GM23248 (cell line): ENCODE measurements around the gene OR9Q2. TPM values are rescaled to one million over a fixed set of nuclear protein-coding genes. Genes with fewer than 3 reads are reported as not detected.
"Not testable (repeated sequence)": the region's sequence is repeated elsewhere in the genome, so short reads cannot be mapped to it uniquely, and the experiment has no call there.

Source experiments
- DNase-seq: peaks from one replicate; pipeline ENCODE4 v3.0.0-alpha.2; 2015
- H2AFZ ChIP-seq: fragments of 200-600 bp; sonication (generic); 2 replicates; pipeline ENCODE4 v1.6.1; 2016; ENCODE audit warnings: antibody characterized with exemption
- H3F3A ChIP-seq: fragments of 200-600 bp; sonication (generic); 2 replicates; pipeline ENCODE4 v1.6.1; 2016; ENCODE audit warnings: mild to moderate bottlenecking, antibody characterized with exemption, mixed run types; ENCODE audit not compliant: insufficient read depth
- H3K27ac ChIP-seq: fragments of 200-600 bp; sonication (generic); 2 replicates; pipeline ENCODE4 v1.5.1; 2016; ENCODE audit warnings: mild to moderate bottlenecking
- H3K27me3 ChIP-seq: fragments of 200-600 bp; sonication (generic); replicated peaks from 2 replicates; pipeline ENCODE4 v1.6.1; 2016; ENCODE audit warnings: mild to moderate bottlenecking; ENCODE audit not compliant: insufficient read depth
- H3K36me3 ChIP-seq: fragments of 200-600 bp; sonication (generic); 2 replicates; pipeline ENCODE4 v1.6.1; 2016; ENCODE audit warnings: low read depth, mild to moderate bottlenecking
- H3K4me1 ChIP-seq: fragments of 200-600 bp; sonication (generic); 2 replicates; pipeline ENCODE4 v1.6.1; 2016; ENCODE audit warnings: mild to moderate bottlenecking; ENCODE audit not compliant: insufficient read depth
- H3K4me2 ChIP-seq: fragments of 200-600 bp; sonication (generic); one replicate; pipeline ENCODE4 v1.6.1; 2016; ENCODE audit warnings: mild to moderate bottlenecking; ENCODE audit not compliant: unreplicated experiment
- H3K4me3 ChIP-seq: fragments of 200-600 bp; sonication (generic); 2 replicates; pipeline ENCODE4 v1.5.1; 2016; ENCODE audit warnings: mild to moderate bottlenecking
- H3K79me2 ChIP-seq: fragments of 200-600 bp; sonication (generic); 2 replicates; pipeline ENCODE4 v1.6.1; 2016; ENCODE audit warnings: mild to moderate bottlenecking; ENCODE audit not compliant: insufficient read depth
- H3K9ac ChIP-seq: fragments of 200-600 bp; sonication (generic); 2 replicates; pipeline ENCODE4 v1.6.1; 2016; ENCODE audit warnings: mild to moderate bottlenecking
- H3K9me2 ChIP-seq: fragments of 200-600 bp; sonication (generic); 2 replicates; pipeline ENCODE4 v1.6.1; 2016; ENCODE audit warnings: mixed run types, mild to moderate bottlenecking, moderate library complexity; ENCODE audit not compliant: insufficient read depth
- H3K9me3 ChIP-seq: fragments of 200-600 bp; sonication (generic); one replicate; pipeline ENCODE4 v1.6.1; 2017; ENCODE audit warnings: low read depth
- H4K20me1 ChIP-seq: fragments of 200-600 bp; sonication (generic); 2 replicates; pipeline ENCODE4 v1.6.0; 2016; ENCODE audit not compliant: insufficient read depth
- EZH2 ChIP-seq: fragments of 200-600 bp; sonication (generic); IDR thresholded peaks from 2 replicates; pipeline ENCODE4 v1.6.1; 2018; ENCODE audit warnings: antibody characterized with exemption, mild to moderate bottlenecking; ENCODE audit not compliant: insufficient read depth, poor library complexity, severe bottlenecking
- EZH2phosphoT487 ChIP-seq: fragments of 200-600 bp; sonication (generic); IDR thresholded peaks from 2 replicates; pipeline ENCODE4 v1.6.1; 2018; ENCODE audit warnings: antibody characterized with exemption, moderate library complexity, mild to moderate bottlenecking, low read depth; ENCODE audit not compliant: insufficient read depth
- WGBS, 2 experiments: methylation state at CpG; one replicate each; pipeline ENCODE4 v1.1.6; 2015 to 2017; ENCODE audit warnings: low lambda C conversion rate in 2 of 2, low coverage in 1 of 2; ENCODE audit errors: missing lambda C conversion rate in 2 of 2; 5-methylcytosine and 5-hydroxymethylcytosine counted together
- in situ Hi-C: fragments of 300-500 bp; cut with MboI; formaldehyde crosslinking; loops from 2 replicates; pipeline ENCODE4 v1.15.0; 2020
- polyA plus RNA-seq: library from polyadenylated mRNA; unstranded; fragments of >200 nt; fragmentation: Nextera tagmentation; extraction: Ambion mirVana; gene quantifications from 2 replicates; pipeline ENCODE4 v1.2.1, GENCODE V29; 2016
- total RNA-seq: library from RNA; depleted of rRNA; stranded (reverse); fragments of >200 nt; shearing (Covaris generic); gene quantifications from 2 replicates; pipeline ENCODE4 v1.2.3, GENCODE V29; 2014

Gene OR9Q2
- total and polyA plus RNA-seq, 2 experiments from 2014 or later = not detected

GRCh38 chr11:58199271-58199670, 10.4 kb downstream of the OR9Q2 start:
- 0 out of 2 replicates have a peak, but pooled peaks cover 2% of the 10 kb centered on the region for H4K20me1 ChIP-seq
- 3 to 17% methylated on average over 1 of the region's 1 CpG for WGBS, 2 experiments
- in situ Hi-C loops = no loop called here
- H3F3A ChIP-seq = no peaks in the 10 kb centered on the region
- no peak overlapping the region for H3K27ac ChIP-seq
- H3K4me1 ChIP-seq = no peaks in the 10 kb centered on the region
- H3K79me2 ChIP-seq = no peaks in the 10 kb centered on the region
- no peak for TF ChIP-seq EZH2
- no peak for TF ChIP-seq EZH2phosphoT487
- no peaks in the 10 kb centered on the region for H3K27me3 ChIP-seq
- no peak overlapping the region for H2AFZ ChIP-seq
- no peak overlapping the region for H3K4me2 ChIP-seq
- H3K9me2 ChIP-seq = no peaks in the 10 kb centered on the region
- no peaks in the 10 kb centered on the region for H3K36me3 ChIP-seq
- no peak overlapping the region for H3K4me3 ChIP-seq
- H3K9ac ChIP-seq = no peak overlapping the region
- H3K9me3 ChIP-seq = peaks cover 2% of the 10 kb centered on the region
- no peak for DNase-seq

GRCh38 chr11:58204042-58204441, 15.2 kb downstream of the OR9Q2 start, which contains the start of gene OR1S2:
OR1S2 (minus strand) TSS chr11:58204142; CDS start chr11:58204142, 0 bp downstream.
- no peaks in the 10 kb centered on the region for H3K9me2 ChIP-seq
- TF ChIP-seq EZH2 = no peak
- TF ChIP-seq EZH2phosphoT487 = no peak
- H3K4me3 ChIP-seq = no peak within 1 kb of the TSS
- H3K4me1 ChIP-seq = no peaks in the 10 kb centered on the region
- in situ Hi-C loops = no loop called here
- no peak within 1 kb of the TSS for H3K27ac ChIP-seq
- H3K36me3 ChIP-seq = no peaks in the 10 kb centered on the region
- H4K20me1 ChIP-seq = no peaks in the 10 kb centered on the region
- H3F3A ChIP-seq = no peaks in the 10 kb centered on the region
- no peak for DNase-seq
- H2AFZ ChIP-seq = no peak within 1 kb of the TSS
- H3K4me2 ChIP-seq = no peak within 1 kb of the TSS
- H3K27me3 ChIP-seq = no peaks in the 10 kb centered on the region
- H3K9ac ChIP-seq = no peak within 1 kb of the TSS
- H3K9me3 ChIP-seq = no peaks in the 10 kb centered on the region
- H3K79me2 ChIP-seq = no peaks in the 10 kb centered on the region

- H3K4me1 ChIP-seq, H3K36me3 ChIP-seq, H3K9me2 ChIP-seq, H3K9me3 ChIP-seq, H3K27ac ChIP-seq, H4K20me1 ChIP-seq, in situ Hi-C loops, H3K4me2 ChIP-seq, H3K27me3 ChIP-seq, H2AFZ ChIP-seq, H3F3A ChIP-seq, H3K79me2 ChIP-seq, H3K9ac ChIP-seq, H3K4me3 ChIP-seq, DNase-seq: not testable (repeated sequence)
- 19 to 28% methylated on average over 1 to 2 of the region's 2 CpGs for WGBS, 2 experiments
Observed at GRCh38 chr11:58212420-58212819, 23.6 kb downstream of the OR9Q2 start, which contains the start of gene OR1S1. OR1S1 (plus strand) TSS chr11:58212720.

GRCh38 chr11:58216476-58216875, 27.6 kb downstream of the OR9Q2 start:
- Histone ChIP-seq H3K4me1 (no peaks in the 10 kb centered on the region), H3K9ac (no peak overlapping the region), H3K79me2 (no peaks in the 10 kb centered on the region), H3K4me2 (no peak overlapping the region), H4K20me1 (no peaks in the 10 kb centered on the region), H3K9me2 (no peaks in the 10 kb centered on the region), H3K27me3 (no peaks in the 10 kb centered on the region), H3F3A (no peaks in the 10 kb centered on the region), H3K36me3 (no peaks in the 10 kb centered on the region), H3K4me3 (no peak overlapping the region), H3K9me3 (no peaks in the 10 kb centered on the region), H2AFZ (no peak overlapping the region), H3K27ac (no peak overlapping the region)
- in situ Hi-C loops = no loop called here
- no peak for DNase-seq
- no peak for TF ChIP-seq EZH2phosphoT487
- no peak for TF ChIP-seq EZH2

GRCh38 chr11:58222721-58223120, 33.9 kb downstream of the OR9Q2 start:
- no peaks in the 10 kb centered on the region for H3K9me3 ChIP-seq
- no peaks in the 10 kb centered on the region for H3K9me2 ChIP-seq
- H3K4me3 ChIP-seq = no peak overlapping the region
- no peaks in the 10 kb centered on the region for H3K36me3 ChIP-seq
- H3K4me1 ChIP-seq = no peaks in the 10 kb centered on the region
- TF ChIP-seq EZH2phosphoT487 = no peak
- TF ChIP-seq EZH2 = no peak
- no peaks in the 10 kb centered on the region for H3K27me3 ChIP-seq
- H3K9ac ChIP-seq = no peak overlapping the region
- H4K20me1 ChIP-seq = no peaks in the 10 kb centered on the region
- H3K27ac ChIP-seq = no peak overlapping the region
- H3K79me2 ChIP-seq = no peaks in the 10 kb centered on the region
- H2AFZ ChIP-seq = no peak overlapping the region
- 42% methylated on average over 7 of the region's 7 CpGs for WGBS, 2 experiments
- no peaks in the 10 kb centered on the region for H3F3A ChIP-seq
- in situ Hi-C loops = no loop called here
- no peak overlapping the region for H3K4me2 ChIP-seq
- DNase-seq = peak; percentile 56
